Ovary (tissue), 9 donors: ENCODE data around the gene BANK1. TPM values are rescaled to one million over a fixed set of nuclear protein-coding genes. Genes with fewer than 3 reads are reported as not detected.

Experiments
- DNase-seq, 5 donors: peaks; one replicate each; pipeline ENCODE4 v3.0.0-alpha.2; 2019 to 2020
- H3K27ac ChIP-seq, 2 donors: fragments of 200-600 bp; one replicate each; pipeline versions ENCODE4 v1.5.1 to v1.8.0; 2019 to 2022
- H3K27me3 ChIP-seq: fragments of 200-600 bp; one replicate; pipeline ENCODE4 v1.8.0; 2022
- H3K36me3 ChIP-seq: fragments of 200-600 bp; sonication (generic); one replicate; pipeline ENCODE4 v1.5.1; 2019
- H3K4me1 ChIP-seq: one replicate; pipeline ENCODE4 v1.8.1; 2013; ENCODE audit warnings: mild to moderate bottlenecking, moderate library complexity; ENCODE audit not compliant: insufficient read depth
- H3K4me3 ChIP-seq: fragments of 200-600 bp; sonication (generic); one replicate; pipeline ENCODE4 v1.5.1; 2017
- H3K9me3 ChIP-seq, 2 donors: fragments of 200-600 bp in 1 of 2; sonication (generic) in 1 of 2; one replicate each; pipeline versions ENCODE4 v1.5.1 to v1.8.1; 2013 to 2019; ENCODE audit warnings: mild to moderate bottlenecking in 1 of 2, moderate library complexity in 1 of 2
- CTCF ChIP-seq, 3 donors: fragments of 450-650 bp in 2 of 3; fragments of 200-600 bp in 1 of 3; IDR thresholded peaks; one replicate each; pipeline versions ENCODE4 v1.5.1 to v1.8.0; 2016 to 2022; ENCODE audit warnings: antibody characterized with exemption in 3 of 3, mild to moderate bottlenecking in 1 of 3
- EP300 ChIP-seq: sonication (generic); formaldehyde crosslinking; IDR thresholded peaks from one replicate; pipeline ENCODE4 v1.6.1; 2017; ENCODE audit warnings: antibody characterized with exemption
- POLR2A ChIP-seq: fragments of 450-650 bp; IDR thresholded peaks from one replicate; pipeline ENCODE4 v1.6.1; 2017; ENCODE audit warnings: antibody characterized with exemption, mild to moderate bottlenecking, moderate library complexity
- WGBS, 3 donors: extraction: QIAGEN DNeasy Blood & Tissue Kit in 1 of 3; methylation state at CpG; one replicate each; pipeline versions ENCODE4 v1.1.5 to v1.1.7; 2013 to 2017; 5-methylcytosine and 5-hydroxymethylcytosine counted together
- intact Hi-C, 4 donors: fragments of 100-400 bp; cut with DNase I; formaldehyde crosslinking; loops; one replicate each; pipeline versions ENCODE4 v1.11.0 to v1.15.1; 2022 to 2023
- polyA plus RNA-seq, 2 donors: library from polyadenylated mRNA; stranded (reverse); fragments of 200-250 nt in 1 of 2; fragments of 350-450 nt in 1 of 2; fragmentation: Illumina TruSeq in 1 of 2; extraction: RNeasy Lipid Tissue Mini Kit (QIAGEN cat#74804) in 1 of 2; gene quantifications; one replicate each; pipeline ENCODE4 v1.2.3, GENCODE V29; 2013 to 2014
- total RNA-seq, 7 donors: library from RNA; depleted of rRNA in 2 of 7; stranded (reverse); fragments of >200 nt in 2 of 7; fragmentation: NEBNext Ultra II Directional in 3 of 7; extraction: Animal tissue kit (Norgen Biotek cat#: 25700) in 3 of 7; gene quantifications; one replicate each; pipeline versions ENCODE4 v1.1.0 to v1.2.4, GENCODE V29; 2016 to 2023
- donor health status: DM: no; HTN: no; CAD: no; lungs with moderate emphysema.
- donor health status: DM: no; HTN: no; CAD: no.
- donor health status: Bipolar disorder and iron deficiency.
- donor health status: DM: yes; HTN: yes; CAD: no.
- donor health status: DM: no; HTN: no; CAD: no.
- donor health status: DM: yes; HTN: yes; CAD: no.

BANK1 gene
- total and polyA plus RNA-seq, 9 donors, result 0.10 to 3.7 (median 0.36) TPM

GRCh38 chr4:102061133-102061532, 270.6 kb downstream of the BANK1 start:
- DNase-seq, result no peak
- TF ChIP-seq CTCF (IDR thresholded peaks at IDR 0.05) (no peak), POLR2A (no peak), EP300 (no peak)
- H3K9me3 ChIP-seq, result no peaks in the 10 kb centered on the region
- intact Hi-C loops, result no loop called here
- WGBS, 3 donors, result 9 to 16% (median 12%) methylated on average over 1 of the region's 1 CpG
- H3K36me3 ChIP-seq, result no peaks in the 10 kb centered on the region
- H3K27me3 ChIP-seq, result no peaks in the 10 kb centered on the region
- H3K4me1 ChIP-seq, result no peaks in the 10 kb centered on the region
- H3K4me3 ChIP-seq, result no peak overlapping the region
- no peak overlapping the region for H3K27ac ChIP-seq

GRCh38 chr4:102064747-102065442, 274.4 kb downstream of the BANK1 start:
- Histone ChIP-seq H3K9me3 (no peaks in the 10 kb centered on the region), H3K27ac (no peak overlapping the region), H3K27me3 (no peaks in the 10 kb centered on the region), H3K36me3 (no peaks in the 10 kb centered on the region), H3K4me3 (no peak overlapping the region), H3K4me1 (no peaks in the 10 kb centered on the region)
- DNase-seq, result no peak
- TF ChIP-seq CTCF (IDR thresholded peaks at IDR 0.05) (no peak), EP300 (no peak), POLR2A (no peak)
- intact Hi-C loops, result no loop called here

GRCh38 chr4:102076622-102077021, 286.1 kb downstream of the BANK1 start:
- intact Hi-C loops, result no loop called here
- Histone ChIP-seq H3K4me3 (no peak overlapping the region), H3K9me3 (no peaks in the 10 kb centered on the region), H3K27me3 (no peaks in the 10 kb centered on the region), H3K4me1 (no peaks in the 10 kb centered on the region), H3K27ac (no peak overlapping the region), H3K36me3 (no peaks in the 10 kb centered on the region)
- DNase-seq, result no peak
- TF ChIP-seq POLR2A (no peak), CTCF (IDR thresholded peaks at IDR 0.05) (no peak), EP300 (no peak)
- WGBS, 3 donors, result 68 to 79% (median 78%) methylated on average over 1 of the region's 1 CpG

GRCh38 chr4:102080184-102080583, 289.7 kb downstream of the BANK1 start:
- intact Hi-C loops, result no loop called here
- WGBS, 3 donors, result 38 to 82% (median 51%) methylated on average over 2 of the region's 2 CpGs
- TF ChIP-seq POLR2A (no peak), EP300 (no peak), CTCF (IDR thresholded peaks at IDR 0.05) (no peak)

More at GRCh38 chr4:102080184-102080583, 289.7 kb downstream of the BANK1 start:
- Histone ChIP-seq H3K9me3 (no peaks in the 10 kb centered on the region), H3K27me3 (no peaks in the 10 kb centered on the region), H3K36me3 (no peaks in the 10 kb centered on the region), H3K4me1 (no peaks in the 10 kb centered on the region), H3K27ac (no peak overlapping the region), H3K4me3 (no peak overlapping the region)
- DNase-seq, result no peak
